ENCODE data around the gene ADAMTS6.

ADAMTS6 gene

GRCh38 chr5:65264420-65264819 is 217.3 kb downstream of the ADAMTS6 start:
- TF ChIP-seq REST (IDR thresholded peaks at IDR 0.05; ENCODE audit: insufficient read depth in 1 of 2, low read depth in 2 of 2, low read length in 2 of 2) = no peak
- no peak for TF ChIP-seq SIN3A (IDR thresholded peaks at IDR 0.05; ENCODE audit: borderline replicate concordance, insufficient read depth, low read length)
- no peak for TF ChIP-seq TAF1 (IDR thresholded peaks at IDR 0.05; ENCODE audit: borderline replicate concordance, insufficient read depth, low read length)
- no peak for TF ChIP-seq POLR2AphosphoS5 (IDR thresholded peaks at IDR 0.05; ENCODE audit: low read depth, low read length)
- no peak for TF ChIP-seq FOXP2 (optimal IDR thresholded peaks at IDR 0.05; ENCODE audit: borderline replicate concordance, extremely low read depth, extremely low read length, insufficient read depth)

- no peak for TF ChIP-seq TAF1 (IDR thresholded peaks at IDR 0.05; ENCODE audit: borderline replicate concordance, insufficient read depth, low read length)
- TF ChIP-seq SIN3A (IDR thresholded peaks at IDR 0.05; ENCODE audit: borderline replicate concordance, insufficient read depth, low read length) = no peak
- TF ChIP-seq REST (IDR thresholded peaks at IDR 0.05; ENCODE audit: insufficient read depth in 1 of 2, low read depth in 2 of 2, low read length in 2 of 2) = no peak
- no peak for TF ChIP-seq FOXP2 (optimal IDR thresholded peaks at IDR 0.05; ENCODE audit: borderline replicate concordance, extremely low read depth, extremely low read length, insufficient read depth)
- no peak for TF ChIP-seq POLR2AphosphoS5 (IDR thresholded peaks at IDR 0.05; ENCODE audit: low read depth, low read length)
These were observed 218.4 kb downstream of the ADAMTS6 start for GRCh38 chr5:65263321-65263720.

- TF ChIP-seq TAF1 (IDR thresholded peaks at IDR 0.05; ENCODE audit: borderline replicate concordance, insufficient read depth, low read length) (no peak), FOXP2 (optimal IDR thresholded peaks at IDR 0.05; ENCODE audit: borderline replicate concordance, extremely low read depth, extremely low read length, insufficient read depth) (peak; percentile 84), SIN3A (IDR thresholded peaks at IDR 0.05; ENCODE audit: borderline replicate concordance, insufficient read depth, low read length) (no peak), REST (IDR thresholded peaks at IDR 0.05; ENCODE audit: insufficient read depth in 1 of 2, low read depth in 2 of 2, low read length in 2 of 2) (no peak), POLR2AphosphoS5 (IDR thresholded peaks at IDR 0.05; ENCODE audit: low read depth, low read length) (peak; percentile 31; the same call in 1 of the 2 replicates)
These were observed 219.1 kb downstream of the ADAMTS6 start for GRCh38 chr5:65262649-65263059.

- TF ChIP-seq TAF1 (IDR thresholded peaks at IDR 0.05; ENCODE audit: borderline replicate concordance, insufficient read depth, low read length) (no peak), FOXP2 (optimal IDR thresholded peaks at IDR 0.05; ENCODE audit: borderline replicate concordance, extremely low read depth, extremely low read length, insufficient read depth) (peak; percentile 44)
These were observed 219.6 kb downstream of the ADAMTS6 start for GRCh38 chr5:65262096-65262495.

- TF ChIP-seq TAF1 (IDR thresholded peaks at IDR 0.05; ENCODE audit: borderline replicate concordance, insufficient read depth, low read length) = 0 out of 2 replicates have a peak, but pooled peaks have one; percentile 21
- peak; percentile 71; the same call in 1 of the 2 replicates for TF ChIP-seq SIN3A (IDR thresholded peaks at IDR 0.05; ENCODE audit: borderline replicate concordance, insufficient read depth, low read length)
- no peak for TF ChIP-seq FOXP2 (optimal IDR thresholded peaks at IDR 0.05; ENCODE audit: borderline replicate concordance, extremely low read depth, extremely low read length, insufficient read depth)
These were observed 220.2 kb downstream of the ADAMTS6 start for GRCh38 chr5:65261499-65261898.

- no peak for TF ChIP-seq REST (IDR thresholded peaks at IDR 0.05; ENCODE audit: insufficient read depth in 1 of 2, low read depth in 2 of 2, low read length in 2 of 2)
- no peak for TF ChIP-seq POLR2AphosphoS5 (IDR thresholded peaks at IDR 0.05; ENCODE audit: low read depth, low read length)
- TF ChIP-seq SIN3A (IDR thresholded peaks at IDR 0.05; ENCODE audit: borderline replicate concordance, insufficient read depth, low read length) = no peak
- no peak for TF ChIP-seq FOXP2 (optimal IDR thresholded peaks at IDR 0.05; ENCODE audit: borderline replicate concordance, extremely low read depth, extremely low read length, insufficient read depth)
- no peak for TF ChIP-seq TAF1 (IDR thresholded peaks at IDR 0.05; ENCODE audit: borderline replicate concordance, insufficient read depth, low read length)
These were observed 226.4 kb downstream of the ADAMTS6 start for GRCh38 chr5:65255294-65255693.
